Mucosa of rectum (tissue), 2 donors: Measurements from ENCODE around the gene OPRPN.

ENCODE experiments used
- H3K27ac ChIP-seq, 2 donors: one replicate each; pipeline ENCODE4 v1.7.0; 2013; ENCODE audit warnings: inconsistent platforms in 2 of 2, low read depth in 2 of 2, low read length in 2 of 2
- H3K27me3 ChIP-seq, 2 donors: one replicate each; pipeline ENCODE4 v1.7.0; 2013; ENCODE audit warnings: low read length in 2 of 2; ENCODE audit not compliant: control insufficient read depth in 2 of 2, insufficient read depth in 2 of 2
- H3K36me3 ChIP-seq, 2 donors: one replicate each; pipeline ENCODE4 v1.7.0; 2013; ENCODE audit warnings: low read length in 2 of 2; ENCODE audit not compliant: control insufficient read depth in 2 of 2, insufficient read depth in 2 of 2
- H3K4me1 ChIP-seq, 2 donors: one replicate each; pipeline ENCODE4 v1.7.0; 2013; ENCODE audit warnings: low read length in 2 of 2, mild to moderate bottlenecking in 1 of 2; ENCODE audit not compliant: control insufficient read depth in 2 of 2, insufficient read depth in 2 of 2
- H3K4me3 ChIP-seq, 2 donors: one replicate each; pipeline ENCODE4 v1.7.0; 2013; ENCODE audit warnings: low read length in 2 of 2
- H3K9ac ChIP-seq, 2 donors: one replicate each; pipeline ENCODE4 v1.7.0; 2013; ENCODE audit warnings: low read length in 2 of 2, low read depth in 1 of 2, mild to moderate bottlenecking in 1 of 2
- H3K9me3 ChIP-seq, 2 donors: one replicate each; pipeline ENCODE4 v1.7.0; 2013; ENCODE audit warnings: low read length in 2 of 2; ENCODE audit not compliant: control insufficient read depth in 2 of 2
- donor health status: healthy.
- donor health status: Normal muscosa, but diverticular disease.

Gene OPRPN

GRCh38 chr4:70382691-70383181 lies 15.0 kb upstream of the OPRPN start, which contains the start of gene SMR3B:
SMR3B (plus strand) TSS chr4:70383131; CDS start chr4:70384511, 1,380 bp downstream.
- no peaks in the 10 kb centered on the region for H3K27me3 ChIP-seq
- H3K9ac ChIP-seq, result no peak within 1 kb of the TSS
- H3K4me3 ChIP-seq, result no peak within 1 kb of the TSS
- H3K9me3 ChIP-seq, result no peaks in the 10 kb centered on the region
- no peak within 1 kb of the TSS for H3K27ac ChIP-seq
- no peaks in the 10 kb centered on the region for H3K36me3 ChIP-seq
- no peaks in the 10 kb centered on the region for H3K4me1 ChIP-seq

- Histone ChIP-seq H3K4me1 (no peaks in the 10 kb centered on the region), H3K27ac (no peak overlapping the region), H3K27me3 (no peaks in the 10 kb centered on the region), H3K36me3 (no peaks in the 10 kb centered on the region), H3K9me3 (no peaks in the 10 kb centered on the region), H3K9ac (no peak overlapping the region), H3K4me3 (no peak overlapping the region)
These were observed 5.5 kb upstream of the OPRPN start for GRCh38 chr4:70392057-70392776.

GRCh38 chr4:70399319-70399718 lies 1.6 kb downstream of the OPRPN start:
- H3K4me3 ChIP-seq, result no peak overlapping the region
- no peaks in the 10 kb centered on the region for H3K9me3 ChIP-seq
- no peaks in the 10 kb centered on the region for H3K27me3 ChIP-seq
- H3K9ac ChIP-seq, result no peak overlapping the region
- no peaks in the 10 kb centered on the region for H3K36me3 ChIP-seq
- H3K4me1 ChIP-seq, result no peaks in the 10 kb centered on the region
- no peak overlapping the region for H3K27ac ChIP-seq

GRCh38 chr4:70402762-70403161 lies 5.0 kb downstream of the OPRPN start:
- no peak overlapping the region for H3K9ac ChIP-seq
- no peak overlapping the region for H3K4me3 ChIP-seq
- no peaks in the 10 kb centered on the region for H3K36me3 ChIP-seq
- no peaks in the 10 kb centered on the region for H3K4me1 ChIP-seq
- no peaks in the 10 kb centered on the region for H3K9me3 ChIP-seq
- no peak overlapping the region for H3K27ac ChIP-seq
- H3K27me3 ChIP-seq, result no peaks in the 10 kb centered on the region

GRCh38 chr4:70405765-70406164 lies 8.0 kb downstream of the OPRPN start:
- Histone ChIP-seq H3K27me3 (no peaks in the 10 kb centered on the region), H3K9ac (no peak overlapping the region), H3K9me3 (no peaks in the 10 kb centered on the region), H3K27ac (no peak overlapping the region), H3K4me1 (no peaks in the 10 kb centered on the region), H3K4me3 (no peak overlapping the region), H3K36me3 (no peaks in the 10 kb centered on the region)

- Histone ChIP-seq H3K9ac (no peak overlapping the region), H3K27ac (no peak overlapping the region), H3K4me1 (no peaks in the 10 kb centered on the region), H3K4me3 (no peak overlapping the region), H3K9me3 (no peaks in the 10 kb centered on the region), H3K36me3 (no peaks in the 10 kb centered on the region), H3K27me3 (no peaks in the 10 kb centered on the region)
These were observed 27.6 kb downstream of the OPRPN start for GRCh38 chr4:70425306-70425705.

DNA sequence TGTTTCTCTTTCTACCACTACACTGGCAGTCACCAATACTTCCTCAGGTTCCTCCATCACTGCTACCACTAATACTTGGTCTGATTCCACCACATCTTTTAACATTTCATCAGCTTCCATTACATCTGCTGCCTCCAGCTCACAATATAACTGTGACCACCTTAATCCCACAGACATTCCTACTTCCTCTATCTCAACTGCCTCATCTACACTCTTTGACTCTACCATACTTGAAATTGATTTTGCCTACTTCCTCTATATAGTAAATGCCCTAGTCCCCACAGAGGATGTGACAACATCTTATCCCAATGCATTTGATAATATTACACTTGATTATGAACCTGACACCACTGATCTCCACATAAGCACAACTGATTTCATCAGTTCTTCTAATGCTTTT lies 29.0 kb downstream of the OPRPN start:
- Histone ChIP-seq H3K27me3 (no peaks in the 10 kb centered on the region), H3K4me1 (no peaks in the 10 kb centered on the region), H3K27ac (no peak overlapping the region), H3K4me3 (no peak overlapping the region), H3K9ac (no peak overlapping the region), H3K9me3 (no peaks in the 10 kb centered on the region), H3K36me3 (no peaks in the 10 kb centered on the region)

- Histone ChIP-seq H3K27me3 (no peaks in the 10 kb centered on the region), H3K9me3 (no peaks in the 10 kb centered on the region), H3K4me1 (no peaks in the 10 kb centered on the region), H3K9ac (no peak overlapping the region), H3K4me3 (no peak overlapping the region), H3K27ac (no peak overlapping the region), H3K36me3 (no peaks in the 10 kb centered on the region)
These were observed 39.5 kb downstream of the OPRPN start for GRCh38 chr4:70437197-70437596.

DNA sequence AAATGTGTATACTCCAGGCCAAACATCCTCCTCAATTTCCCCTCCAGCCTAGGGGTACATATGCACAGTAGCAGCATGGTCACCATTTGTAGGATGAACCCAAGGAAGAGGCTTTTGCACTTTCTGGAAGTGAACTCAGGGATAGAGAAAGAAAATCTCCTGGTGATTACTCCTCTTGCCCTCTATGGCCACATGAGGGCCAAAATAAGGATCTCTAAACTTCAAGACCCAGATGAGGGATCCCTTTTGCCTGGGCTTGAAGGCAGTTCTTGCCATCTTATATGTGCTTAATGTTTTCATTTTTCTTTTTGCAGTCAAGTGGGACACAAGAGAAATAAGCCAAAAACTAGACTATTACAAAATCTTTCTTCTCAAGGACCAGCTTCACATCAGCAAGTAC lies 44.7 kb downstream of the OPRPN start:
- Histone ChIP-seq H3K27ac (no peak overlapping the region), H3K27me3 (no peaks in the 10 kb centered on the region), H3K36me3 (no peaks in the 10 kb centered on the region), H3K4me3 (no peak overlapping the region), H3K9ac (no peak overlapping the region), H3K9me3 (no peaks in the 10 kb centered on the region), H3K4me1 (no peaks in the 10 kb centered on the region)

GRCh38 chr4:70443329-70443728 lies 45.6 kb downstream of the OPRPN start:
- no peaks in the 10 kb centered on the region for H3K27me3 ChIP-seq
- H3K4me1 ChIP-seq, result no peaks in the 10 kb centered on the region
- H3K27ac ChIP-seq, result no peak overlapping the region
- H3K9me3 ChIP-seq, result no peaks in the 10 kb centered on the region
- no peak overlapping the region for H3K9ac ChIP-seq
- no peak overlapping the region for H3K4me3 ChIP-seq
- no peaks in the 10 kb centered on the region for H3K36me3 ChIP-seq
